Vagina (tissue), 2 donors: Measurements from ENCODE around the gene PDCD7.

ENCODE experiments used
- CTCF ChIP-seq, 3 experiments: fragments of 450-650 bp in 2 of 3; fragments of 200-600 bp in 1 of 3; sonication (generic) in 1 of 3; IDR thresholded peaks; one replicate each; pipeline ENCODE4 v1.5.1; 2017 to 2019; ENCODE audit warnings: antibody characterized with exemption in 3 of 3, mild to moderate bottlenecking in 2 of 3, moderate library complexity in 2 of 3
- POLR2AphosphoS5 ChIP-seq, 2 donors: sonication (generic); formaldehyde crosslinking; IDR thresholded peaks; one replicate each; pipeline ENCODE4 v1.9.0; 2017; ENCODE audit warnings: antibody characterized with exemption in 2 of 2, mild to moderate bottlenecking in 2 of 2, low read depth in 1 of 2; ENCODE audit not compliant: insufficient read depth in 1 of 2

GRCh38 chr15:65086680-65087111 lies 46.9 kb downstream of the PDCD7 start:
- TF ChIP-seq CTCF (IDR thresholded peaks at IDR 0.05): no peak
- no peak for TF ChIP-seq POLR2AphosphoS5 (IDR thresholded peaks at IDR 0.05; ENCODE audit: insufficient read depth in 1 of 2, low read depth in 1 of 2)
